Suprapubic skin (tissue), 4 donors: ENCODE results near the gene TSPAN13.

ENCODE experiments used
- CTCF ChIP-seq, 2 donors: fragments of 200-600 bp in 1 of 2; fragments of 450-650 bp in 1 of 2; sonication (generic) in 1 of 2; IDR thresholded peaks; one replicate each; pipeline ENCODE4 v1.5.1; 2016 to 2019; ENCODE audit warnings: antibody characterized with exemption in 2 of 2, mild to moderate bottlenecking in 1 of 2, moderate library complexity in 1 of 2
- EP300 ChIP-seq: sonication (generic); formaldehyde crosslinking; IDR thresholded peaks from one replicate; pipeline ENCODE4 v1.6.1; 2017; ENCODE audit warnings: antibody characterized with exemption
- POLR2A ChIP-seq, 2 donors: fragments of 450-650 bp; IDR thresholded peaks; one replicate each; pipeline ENCODE4 v1.6.1; 2017; ENCODE audit warnings: antibody characterized with exemption in 2 of 2, mild to moderate bottlenecking in 2 of 2, moderate library complexity in 2 of 2
- POLR2AphosphoS5 ChIP-seq, 3 donors: sonication (generic); formaldehyde crosslinking; IDR thresholded peaks; one replicate each; pipeline ENCODE4 v1.6.1; 2017; ENCODE audit warnings: antibody characterized with exemption in 3 of 3

GRCh38 chr7:16743236-16743635, 10.3 kb upstream of the TSPAN13 start:
- no peak for TF ChIP-seq POLR2A (IDR thresholded peaks at IDR 0.05)
- TF ChIP-seq CTCF (IDR thresholded peaks at IDR 0.05), result no peak
- no peak for TF ChIP-seq POLR2AphosphoS5 (IDR thresholded peaks at IDR 0.05)
- no peak for TF ChIP-seq EP300
